ENCODE results near the gene TRPM5. TPM values are rescaled to one million over a fixed set of nuclear protein-coding genes. Genes with fewer than 3 reads are reported as not detected.

The TRPM5 gene
- total and polyA plus RNA-seq, 9 of the 15 experiments (the other 6 are each of a cell fraction or from before 2014, with no cell fraction given) = not detected

GRCh38 chr11:2395211-2395730 lies 49.0 kb downstream of the TRPM5 start:
- peaks cover 7 to 83% of the 10 kb centered on the region in 2 experiments; a peak in 4 of 5 replicates for H3K4me1 ChIP-seq (replicated peaks in 1 of 2; ENCODE audit: control insufficient read depth in 2 of 2, insufficient read depth in 2 of 2, low read length in 2 of 2)
- no peaks in the 10 kb centered on the region for H3K9me3 ChIP-seq (replicated peaks; ENCODE audit: control insufficient read depth, insufficient read depth, low read depth, low read length)
- no peak overlapping the region for H3K4me2 ChIP-seq (ENCODE audit: insufficient read depth, low read length)
- DNase-seq (ENCODE audit: extremely low read depth in 1 of 4, low spot score in 3 of 4) = no peak
- no peak overlapping the region for H3K27ac ChIP-seq (ENCODE audit: extremely low read depth, low read depth, low read length)
- peaks cover 15% of the 10 kb centered on the region for H4K20me1 ChIP-seq (replicated peaks; ENCODE audit: control insufficient read depth, insufficient read depth, low read length)
- peaks cover 26% of the 10 kb centered on the region for H3K79me2 ChIP-seq (ENCODE audit: control insufficient read depth, insufficient read depth, low read length)
- ATAC-seq = no peak
- H3K4me3 ChIP-seq = no peak overlapping the region
- 85% methylated on average over 11 of the region's 26 CpGs for WGBS (ENCODE audit: insufficient coverage, low coverage, missing lambda C conversion rate)
- H3K9ac ChIP-seq (ENCODE audit: insufficient read depth in 1 of 2, low read depth in 2 of 2, low read length in 2 of 2) = no peak overlapping the region
- no peak for FAIRE-seq
- ChIA-PET CTCF (ENCODE audit: low intra/inter-chr PET ratio) (no interaction called here), POLR2A (interaction anchor here (0.6 kb wide), 1 partner anchor 13 kb away, joined by 3 read pairs; no protein-coding TSS in a partner anchor)
- BruUV-seq (replicated peaks) = no TSS peak
- peaks cover 6% of the 10 kb centered on the region for H3K9me1 ChIP-seq (ENCODE audit: control insufficient read depth, insufficient read depth, low read length)
- no peaks in the 10 kb centered on the region for H3K27me3 ChIP-seq (ENCODE audit: control insufficient read depth in 2 of 2, insufficient read depth in 2 of 2, low read length in 2 of 2)
- H3K36me3 ChIP-seq (ENCODE audit: control insufficient read depth, insufficient read depth, low read length) = peaks cover 69% of the 10 kb centered on the region; the same call in 2 of the 3 replicates
- intact Hi-C loops (cut with micrococcal nuclease) (no loop called here), in situ Hi-C loops (cut with MboI) (no loop called here)
- TF ChIP-seq, protein P1, sequence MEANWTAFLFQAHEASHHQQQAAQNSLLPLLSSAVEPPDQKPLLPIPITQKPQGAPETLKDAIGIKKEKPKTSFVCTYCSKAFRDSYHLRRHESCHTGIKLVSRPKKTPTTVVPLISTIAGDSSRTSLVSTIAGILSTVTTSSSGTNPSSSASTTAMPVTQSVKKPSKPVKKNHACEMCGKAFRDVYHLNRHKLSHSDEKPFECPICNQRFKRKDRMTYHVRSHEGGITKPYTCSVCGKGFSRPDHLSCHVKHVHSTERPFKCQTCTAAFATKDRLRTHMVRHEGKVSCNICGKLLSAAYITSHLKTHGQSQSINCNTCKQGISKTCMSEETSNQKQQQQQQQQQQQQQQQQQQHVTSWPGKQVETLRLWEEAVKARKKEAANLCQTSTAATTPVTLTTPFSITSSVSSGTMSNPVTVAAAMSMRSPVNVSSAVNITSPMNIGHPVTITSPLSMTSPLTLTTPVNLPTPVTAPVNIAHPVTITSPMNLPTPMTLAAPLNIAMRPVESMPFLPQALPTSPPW (CRISPR knock-in tag; IDR thresholded peaks at IDR 0.05) = peak; percentile 22; the same call in 1 of the 2 replicates
- TF ChIP-seq ZNF445 (CRISPR knock-in tag; IDR thresholded peaks at IDR 0.05; ENCODE audit: low read depth) (no peak), RFX5 (IDR thresholded peaks at IDR 0.05; ENCODE audit: low read depth, low read length) (no peak), TCF7L2 (IDR thresholded peaks at IDR 0.05; ENCODE audit: low read depth, low read length) (no peak)
- no peak overlapping the region for H2AFZ ChIP-seq (ENCODE audit: low read depth, low read length)

Measured in K562 (cell line).